CD8-positive, alpha-beta memory T cell (primary cell): ENCODE results near the gene ATP8A2. TPM values are rescaled to one million over a fixed set of nuclear protein-coding genes. Genes with fewer than 3 reads are reported as not detected.

Experiments used
- CTCF ChIA-PET: fragments of 350-600 bp; sonication (Branson Sonifier 250); formaldehyde crosslinking; loops from one replicate; lab custom pipeline; 2021; ENCODE audit warnings: antibody characterized with exemption; lab: Charles Lee
- POLR2A ChIA-PET: fragments of 350-600 bp; sonication (Branson Sonifier 250); formaldehyde crosslinking; loops from one replicate; lab custom pipeline; 2021; ENCODE audit warnings: antibody characterized with exemption; lab: Charles Lee
- DNase-seq, 5 donors: peaks; one replicate each; pipeline versions ENCODE4 v3.0.0 to v3.0.0-alpha.2; 2020 to 2022; ENCODE audit warnings: mixed read lengths in 1 of 5
- H3K27ac ChIP-seq: one replicate; pipeline ENCODE4 v1.7.0; 2013; ENCODE audit warnings: low read depth, mild to moderate bottlenecking, low read length, moderate library complexity
- H3K27me3 ChIP-seq: 2 replicates; pipeline ENCODE4 v1.7.0; 2013; ENCODE audit warnings: low read length, mild to moderate bottlenecking; ENCODE audit not compliant: insufficient read depth, poor library complexity, severe bottlenecking
- H3K36me3 ChIP-seq: 2 replicates; pipeline ENCODE4 v1.7.0; 2013; ENCODE audit warnings: mild to moderate bottlenecking, low read length, moderate library complexity; ENCODE audit not compliant: insufficient read depth
- H3K4me1 ChIP-seq: 2 replicates; pipeline ENCODE4 v1.7.0; 2013; ENCODE audit warnings: mild to moderate bottlenecking, low read length, moderate library complexity; ENCODE audit not compliant: insufficient read depth
- H3K4me3 ChIP-seq: 2 replicates; pipeline ENCODE4 v1.7.0; 2013; ENCODE audit warnings: mild to moderate bottlenecking, low read length
- H3K9me3 ChIP-seq: 2 replicates; pipeline ENCODE4 v1.7.0; 2013; ENCODE audit warnings: mild to moderate bottlenecking, low read length
- H3K27ac Mint-ChIP-seq, 8 donors: one replicate each; pipeline ENCODE4 v1.8.0; 2020 to 2021; ENCODE audit warnings: mixed read lengths in 8 of 8, mild to moderate bottlenecking in 6 of 8, inconsistent platforms in 3 of 8, moderate library complexity in 3 of 8
- H3K27me3 Mint-ChIP-seq, 2 donors: one replicate each; pipeline ENCODE4 v1.8.0; 2020 to 2021; ENCODE audit warnings: mixed read lengths in 2 of 2, mild to moderate bottlenecking in 1 of 2, moderate library complexity in 1 of 2
- H3K36me3 Mint-ChIP-seq, 3 donors: one replicate each; pipeline ENCODE4 v1.8.0; 2020 to 2021; ENCODE audit warnings: mixed read lengths in 3 of 3, inconsistent platforms in 1 of 3, mild to moderate bottlenecking in 1 of 3
- H3K4me1 Mint-ChIP-seq, 3 donors: one replicate each; pipeline ENCODE4 v1.8.0; 2020 to 2021; ENCODE audit warnings: mixed read lengths in 3 of 3, inconsistent platforms in 1 of 3, mild to moderate bottlenecking in 1 of 3
- H3K4me3 Mint-ChIP-seq, 7 donors: one replicate each; pipeline ENCODE4 v1.8.0; 2020 to 2021; ENCODE audit warnings: mixed read lengths in 7 of 7, mild to moderate bottlenecking in 6 of 7, moderate library complexity in 4 of 7, inconsistent platforms in 2 of 7
- H3K9me3 Mint-ChIP-seq, 5 donors: one replicate each; pipeline ENCODE4 v1.8.0; 2020 to 2022; ENCODE audit warnings: mixed read lengths in 5 of 5, mild to moderate bottlenecking in 3 of 5, moderate library complexity in 2 of 5, inconsistent platforms in 1 of 5
- polyA plus RNA-seq: library from polyadenylated mRNA; unstranded; fragments of 300-500 nt; fragmentation: Illumina TruSeq; gene quantifications from one replicate; pipeline ENCODE4 v1.2.3, GENCODE V29; 2021
- total RNA-seq, 2 experiments: library from RNA; stranded (reverse); gene quantifications; one replicate each; pipeline ENCODE4 v1.2.3, GENCODE V29; 2021

Gene ATP8A2
- total and polyA plus RNA-seq, 3 experiments from 2014 or later, result 0.26 to 0.63 (median 0.58) TPM

GRCh38 chr13:25978961-25979360, 607.2 kb downstream of the ATP8A2 start:
- Mint-ChIP-seq H3K4me1 (peaks cover 13 to 15% (median 15%) of the 10 kb centered on the region in 3 donors), H3K36me3 (peaks cover 0 to 2% (median 0%) of the 10 kb centered on the region in 3 donors), H3K4me3 (no peak overlapping the region), H3K27ac (no peak overlapping the region), H3K9me3 (no peaks in the 10 kb centered on the region), H3K27me3 (peaks cover 4% of the 10 kb centered on the region in 2 donors)
- H3K27ac ChIP-seq, result no peak overlapping the region
- no peaks in the 10 kb centered on the region for H3K36me3 ChIP-seq
- H3K9me3 ChIP-seq, result no peaks in the 10 kb centered on the region
- no peaks in the 10 kb centered on the region for H3K27me3 ChIP-seq
- H3K4me1 ChIP-seq, result peaks cover 18% of the 10 kb centered on the region
- H3K4me3 ChIP-seq, result no peak overlapping the region
- DNase-seq, result no peak
- POLR2A ChIA-PET, result no interaction called here
- CTCF ChIA-PET, result no interaction called here

GRCh38 chr13:25979371-25979770, 607.6 kb downstream of the ATP8A2 start:
- no peak overlapping the region for H3K27ac Mint-ChIP-seq
- ChIA-PET CTCF (no interaction called here), POLR2A (no interaction called here)
- H3K9me3 ChIP-seq, result no peaks in the 10 kb centered on the region
- H3K4me3 ChIP-seq, result no peak overlapping the region
- DNase-seq, result no peak
- no peak overlapping the region for H3K27ac ChIP-seq
- no peaks in the 10 kb centered on the region for H3K27me3 ChIP-seq
- H3K9me3 Mint-ChIP-seq, result no peaks in the 10 kb centered on the region
- H3K36me3 ChIP-seq, result no peaks in the 10 kb centered on the region
- H3K4me1 ChIP-seq, result peaks cover 14% of the 10 kb centered on the region
- no peak overlapping the region for H3K4me3 Mint-ChIP-seq
- H3K36me3 Mint-ChIP-seq, result peaks cover 0 to 2% (median 0%) of the 10 kb centered on the region in 3 donors
- H3K27me3 Mint-ChIP-seq, result peaks cover 4% of the 10 kb centered on the region in 2 donors
- H3K4me1 Mint-ChIP-seq, result peaks cover 9 to 11% (median 11%) of the 10 kb centered on the region in 3 donors

- DNase-seq, result no peak
- CTCF ChIA-PET, result no interaction called here
- Mint-ChIP-seq H3K27ac (peak overlapping the region in 1 of 8 donors; percentile 67), H3K36me3 (peaks cover 0 to 2% (median 0%) of the 10 kb centered on the region in 3 donors), H3K4me1 (peaks cover 5% of the 10 kb centered on the region in 3 donors), H3K4me3 (no peak overlapping the region), H3K27me3 (peaks cover 4% of the 10 kb centered on the region in 2 donors), H3K9me3 (no peaks in the 10 kb centered on the region)
- Histone ChIP-seq H3K27me3 (no peaks in the 10 kb centered on the region), H3K9me3 (no peaks in the 10 kb centered on the region), H3K27ac (no peak overlapping the region), H3K36me3 (no peaks in the 10 kb centered on the region), H3K4me3 (no peak overlapping the region), H3K4me1 (peaks cover 7% of the 10 kb centered on the region)
- POLR2A ChIA-PET, result no interaction called here
Observed at GRCh38 chr13:25980255-25980654, 608.5 kb downstream of the ATP8A2 start.

- no peak overlapping the region for H3K4me3 Mint-ChIP-seq
- ChIA-PET CTCF (no interaction called here), POLR2A (no interaction called here)
- no peak for DNase-seq
- H3K9me3 Mint-ChIP-seq, result no peaks in the 10 kb centered on the region
- Histone ChIP-seq H3K36me3 (no peaks in the 10 kb centered on the region), H3K27me3 (no peaks in the 10 kb centered on the region), H3K27ac (no peak overlapping the region), H3K9me3 (no peaks in the 10 kb centered on the region), H3K4me3 (no peak overlapping the region), H3K4me1 (peaks cover 7% of the 10 kb centered on the region)
- H3K36me3 Mint-ChIP-seq, result peaks cover 0 to 2% (median 0%) of the 10 kb centered on the region in 3 donors
- peaks cover 4% of the 10 kb centered on the region in 2 donors for H3K27me3 Mint-ChIP-seq
- peaks cover 5% of the 10 kb centered on the region in 3 donors for H3K4me1 Mint-ChIP-seq
- H3K27ac Mint-ChIP-seq, result no peak overlapping the region
Observed at GRCh38 chr13:25981060-25981459, 609.3 kb downstream of the ATP8A2 start.

- ChIA-PET POLR2A (no interaction called here), CTCF (no interaction called here)
- H3K27me3 ChIP-seq, result no peaks in the 10 kb centered on the region
- DNase-seq, result no peak
- H3K27ac ChIP-seq, result no peak overlapping the region
- H3K4me3 ChIP-seq, result no peak overlapping the region
- no peaks in the 10 kb centered on the region for H3K4me1 ChIP-seq
- no peaks in the 10 kb centered on the region for H3K9me3 Mint-ChIP-seq
- H3K36me3 Mint-ChIP-seq, result peaks cover 0 to 2% (median 0%) of the 10 kb centered on the region in 3 donors
- no peaks in the 10 kb centered on the region for H3K36me3 ChIP-seq
- no peaks in the 10 kb centered on the region for H3K4me1 Mint-ChIP-seq
- H3K9me3 ChIP-seq, result no peaks in the 10 kb centered on the region
- H3K27ac Mint-ChIP-seq, result no peak overlapping the region
- no peak overlapping the region for H3K4me3 Mint-ChIP-seq
- H3K27me3 Mint-ChIP-seq, result peaks cover 0 to 4% of the 10 kb centered on the region in 2 donors
Observed at GRCh38 chr13:25982907-25983306, 611.1 kb downstream of the ATP8A2 start.

- Mint-ChIP-seq H3K27ac (peak overlapping the region in 1 of 8 donors; percentile 43), H3K4me1 (peaks cover 0 to 4% (median 0%) of the 10 kb centered on the region in 3 donors), H3K36me3 (peaks cover 0 to 3% (median 0%) of the 10 kb centered on the region in 3 donors), H3K4me3 (no peak overlapping the region), H3K9me3 (peaks cover 0 to 2% (median 0%) of the 10 kb centered on the region in 5 donors), H3K27me3 (no peaks in the 10 kb centered on the region)
- ChIA-PET CTCF (no interaction called here), POLR2A (no interaction called here)
- H3K9me3 ChIP-seq, result no peaks in the 10 kb centered on the region
- no peaks in the 10 kb centered on the region for H3K27me3 ChIP-seq
- H3K36me3 ChIP-seq, result no peaks in the 10 kb centered on the region
- no peak overlapping the region for H3K4me3 ChIP-seq
- DNase-seq, result no peak
- no peak overlapping the region for H3K27ac ChIP-seq
- no peaks in the 10 kb centered on the region for H3K4me1 ChIP-seq
Observed at GRCh38 chr13:25987987-25988386, 616.2 kb downstream of the ATP8A2 start.

GRCh38 chr13:25988661-25989060, 616.9 kb downstream of the ATP8A2 start:
- Mint-ChIP-seq H3K9me3 (peaks cover 0 to 4% (median under 1%) of the 10 kb centered on the region in 5 donors), H3K27me3 (no peaks in the 10 kb centered on the region), H3K36me3 (peaks cover 0 to 3% (median 0%) of the 10 kb centered on the region in 3 donors), H3K4me1 (peaks cover 0 to 4% (median 0%) of the 10 kb centered on the region in 3 donors), H3K27ac (no peak overlapping the region), H3K4me3 (no peak overlapping the region)
- no peaks in the 10 kb centered on the region for H3K36me3 ChIP-seq
- no peak for DNase-seq
- no peak overlapping the region for H3K4me3 ChIP-seq
- POLR2A ChIA-PET, result no interaction called here
- no peaks in the 10 kb centered on the region for H3K4me1 ChIP-seq
- CTCF ChIA-PET, result no interaction called here
- no peaks in the 10 kb centered on the region for H3K9me3 ChIP-seq
- no peaks in the 10 kb centered on the region for H3K27me3 ChIP-seq
- H3K27ac ChIP-seq, result no peak overlapping the region

GRCh38 chr13:25990801-25991200, 619.0 kb downstream of the ATP8A2 start:
- no peak overlapping the region for H3K27ac Mint-ChIP-seq
- peaks cover 0 to 4% (median 0%) of the 10 kb centered on the region in 3 donors for H3K4me1 Mint-ChIP-seq
- H3K27ac ChIP-seq, result no peak overlapping the region
- H3K4me3 Mint-ChIP-seq, result no peak overlapping the region
- peaks cover 8 to 17% (median 12%) of the 10 kb centered on the region in 5 donors for H3K9me3 Mint-ChIP-seq
- CTCF ChIA-PET, result interaction anchor here (1.4 kb wide), 1 partner anchor 8 kb away, joined by 4 read pairs; no protein-coding TSS in a partner anchor
- no peaks in the 10 kb centered on the region for H3K4me1 ChIP-seq
- H3K36me3 Mint-ChIP-seq, result peaks cover 0 to 10% (median 2%) of the 10 kb centered on the region in 3 donors
- POLR2A ChIA-PET, result no interaction called here
- peaks cover 0 to 7% of the 10 kb centered on the region in 2 donors for H3K27me3 Mint-ChIP-seq
- no peaks in the 10 kb centered on the region for H3K9me3 ChIP-seq
- H3K27me3 ChIP-seq, result no peaks in the 10 kb centered on the region
- no peak for DNase-seq
- H3K4me3 ChIP-seq, result no peak overlapping the region
- H3K36me3 ChIP-seq, result no peaks in the 10 kb centered on the region
